Motor neuron (in vitro differentiated cells): ENCODE measurements around the gene MOB1A. TPM values are rescaled to one million over a fixed set of nuclear protein-coding genes. Genes with fewer than 3 reads are reported as not detected.
A peak's percentile ranks its signal among the peaks of the same experiment; 100 is the strongest.
"Not testable (repeated sequence)": the region's sequence is repeated elsewhere in the genome, so short reads cannot be mapped to it uniquely, and the experiment has no call there.

Experiments
- ATAC-seq, 8 experiments: fragments of 200-7000 bp; cut with Tn5 transposase; replicated peaks in 6 of 8; 2 replicates each; pipeline ENCODE4 v1.8.0; 2021; ENCODE audit warnings: mild to moderate bottlenecking in 8 of 8, moderate library complexity in 8 of 8
- H3K27ac ChIP-seq, 2 donors: fragments of 250-450 bp; sonication (Bioruptor Pico); 2 replicates each; pipeline ENCODE4 v1.9.0; 2021; ENCODE audit warnings: antibody characterized with exemption in 2 of 2, mild to moderate bottlenecking in 2 of 2, moderate library complexity in 1 of 2
- H3K4me1 ChIP-seq, 2 donors: fragments of 250-450 bp; sonication (Bioruptor Pico); replicated peaks in 1 of 2; 2 replicates each; pipeline ENCODE4 v1.6.1; 2021; ENCODE audit warnings: antibody characterized with exemption in 2 of 2, mild to moderate bottlenecking in 2 of 2, moderate library complexity in 1 of 2
- H3K4me3 ChIP-seq, 5 donors: fragments of 250-450 bp; sonication (Bioruptor Pico); 2 replicates each; pipeline ENCODE4 v1.9.0; 2021; ENCODE audit warnings: antibody characterized with exemption in 5 of 5, mild to moderate bottlenecking in 5 of 5, moderate library complexity in 4 of 5
- WGBS, 10 experiments: fragments of 450-650 bp; shearing (Covaris generic); methylation state at CpG; one replicate each; pipeline ENCODE4 v1.0.0; 2022; 5-methylcytosine and 5-hydroxymethylcytosine counted together
- in situ Hi-C, 9 experiments: fragments of 400-800 bp; cut with MboI; loops; one replicate each; pipeline ENCODE4 v1.15.0; 2021; ENCODE audit warnings: low sequenced_read_pairs in 9 of 9, low pct_unique_long_range_greater_than_20kb in 2 of 9; ENCODE audit not compliant: unreplicated experiment in 9 of 9
- total RNA-seq, 8 experiments: library from RNA; unstranded; fragments of 300-600 nt; gene quantifications; 2 replicates each; pipeline versions ENCODE4 v1.2.3 to v1.2.4, GENCODE V29; 2022

The MOB1A gene
- total RNA-seq, 8 experiments from 2014 or later = 26.8 to 81.6 (median 50.8) TPM

DNA sequence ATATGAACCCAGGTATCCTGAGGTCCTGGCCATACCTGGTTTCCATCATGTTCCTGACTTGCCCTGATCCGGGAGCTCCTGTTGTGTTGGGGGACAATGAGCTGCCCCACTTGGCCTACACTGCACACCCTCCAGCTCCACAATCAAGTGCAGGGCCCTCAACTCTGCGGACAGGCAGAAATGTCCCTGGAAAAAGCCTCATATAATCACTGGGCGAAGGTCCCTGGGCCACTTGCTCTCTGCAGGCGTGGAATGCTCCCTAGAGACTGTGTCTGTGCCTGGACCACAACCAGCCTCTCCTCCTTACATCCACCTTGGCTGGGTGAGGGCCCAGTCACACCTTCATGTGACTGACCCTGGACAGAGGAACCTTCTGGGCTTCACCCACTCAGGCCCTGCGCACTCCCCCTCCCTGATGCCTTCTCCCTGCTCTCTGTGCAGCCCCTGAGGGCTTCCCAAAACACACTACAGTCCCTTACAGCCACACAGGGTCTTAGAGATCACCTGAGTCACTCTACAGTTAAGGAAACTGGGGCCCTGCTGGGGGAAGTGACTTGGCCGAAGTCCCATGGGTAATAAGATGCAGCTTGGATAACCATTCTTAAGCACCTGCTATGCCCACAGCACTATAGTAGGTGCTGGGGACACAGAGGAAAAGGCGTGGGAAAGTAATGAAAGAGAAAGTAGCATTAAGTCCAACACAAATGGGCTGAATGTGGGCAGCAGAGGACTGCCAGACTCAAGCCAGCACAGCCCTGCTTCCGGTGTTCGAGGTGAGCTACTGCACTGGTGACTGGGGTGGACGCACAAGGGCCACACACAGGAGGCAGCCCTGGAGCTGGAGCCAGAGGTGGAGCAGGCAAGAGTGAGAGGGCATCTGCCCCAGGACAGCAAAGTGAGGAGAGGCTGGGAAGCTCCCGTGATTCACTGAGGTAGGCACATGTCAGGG is 40.8 kb downstream of the MOB1A start:
- ATAC-seq = no peak
- Histone ChIP-seq H3K4me3 (no peak overlapping the region), H3K4me1 (no peaks in the 10 kb centered on the region), H3K27ac (no peak overlapping the region)
- 78 to 100% (median 92%) methylated on average over 1 to 6 of the region's 11 CpGs; no CpG with 5 or more reads in 2 of the 10 experiments for WGBS, 10 experiments
- in situ Hi-C loops = loop anchor here in 1 of 9 experiments (25.0 kb wide), 1 partner anchor 301 kb away; the partner anchor contains the start of gene STAMBP

DNA sequence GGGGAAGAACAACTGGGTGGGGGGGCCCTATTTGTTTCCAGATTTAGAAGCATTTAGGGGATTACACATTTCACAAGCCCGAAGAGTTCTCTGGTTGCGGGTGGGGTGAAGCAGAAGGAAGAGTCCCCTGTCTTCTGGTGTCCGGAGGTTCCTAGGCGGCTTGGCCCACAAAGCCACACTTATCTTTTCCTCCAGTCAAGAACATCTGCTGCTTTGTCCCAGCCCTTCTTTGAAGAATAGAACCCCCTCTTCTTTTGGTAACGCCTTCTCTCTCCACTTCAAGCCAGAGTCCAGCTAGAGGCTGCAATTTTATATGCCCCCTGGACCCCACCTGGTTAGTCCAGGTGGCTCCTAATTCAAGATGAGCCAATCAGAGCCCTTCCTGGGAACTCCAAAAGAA is 46.8 kb downstream of the MOB1A start:
- WGBS, 10 experiments = 80 to 100% (median 100%) methylated on average over 1 to 3 of the region's 5 CpGs; no CpG with 5 or more reads in 3 of the 10 experiments
- ATAC-seq = no peak
- no peak overlapping the region for H3K4me3 ChIP-seq
- H3K27ac ChIP-seq = no peak overlapping the region
- in situ Hi-C loops = loop anchor here in 1 of 9 experiments (25.0 kb wide), 1 partner anchor 295 kb away; the partner anchor contains the start of gene STAMBP
- no peaks in the 10 kb centered on the region for H3K4me1 ChIP-seq

DNA sequence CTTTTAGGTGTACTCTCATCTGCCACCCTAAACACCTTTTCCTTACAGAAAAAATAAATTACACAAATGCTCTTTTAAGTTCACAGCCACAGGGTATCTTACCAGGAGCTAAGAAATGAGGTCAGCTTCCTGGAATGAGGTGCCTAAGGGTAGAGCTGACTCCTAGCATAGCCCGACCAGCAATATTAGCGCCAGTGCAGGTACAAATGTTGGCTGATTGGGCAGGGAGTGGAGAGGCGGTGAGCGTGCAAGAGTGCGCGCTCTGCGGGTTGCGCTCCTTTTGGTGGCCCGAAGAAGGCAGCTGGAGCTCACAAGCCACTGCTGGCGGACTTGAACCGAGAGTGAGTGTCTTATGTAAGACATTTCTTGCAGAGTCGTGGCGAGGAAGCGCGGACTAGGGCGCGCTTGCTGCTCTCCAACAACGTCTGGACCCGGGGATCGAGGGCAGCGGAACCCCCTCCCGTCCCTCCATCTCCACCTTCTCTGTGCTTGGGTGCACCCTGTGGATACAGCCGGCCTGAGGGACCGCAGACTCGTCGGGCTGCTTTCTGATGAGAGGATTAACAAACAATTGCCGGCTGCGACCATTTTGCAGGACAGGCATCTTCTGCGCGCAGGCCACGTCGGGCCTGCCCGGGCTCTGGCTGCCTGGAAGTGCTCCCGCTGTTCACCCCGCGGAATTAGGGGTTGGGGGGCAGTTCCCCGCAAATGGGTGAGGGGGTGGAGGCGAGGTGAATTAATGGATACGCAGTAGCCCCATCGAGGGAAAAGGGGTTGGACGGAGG is 48.3 kb downstream of the MOB1A start:
- Histone ChIP-seq H3K27ac (no peak overlapping the region), H3K4me1 (no peaks in the 10 kb centered on the region), H3K4me3 (no peak overlapping the region)
- WGBS, 10 experiments = 50 to 100% (median 82%) methylated on average over 1 to 15 of the region's 41 CpGs; no CpG with 5 or more reads in 2 of the 10 experiments
- ATAC-seq = peak in 1 of 8 experiments; percentile 52
- in situ Hi-C loops = loop anchor here in 1 of 9 experiments (25.0 kb wide), 1 partner anchor 293 kb away; the partner anchor contains the start of gene STAMBP

DNA sequence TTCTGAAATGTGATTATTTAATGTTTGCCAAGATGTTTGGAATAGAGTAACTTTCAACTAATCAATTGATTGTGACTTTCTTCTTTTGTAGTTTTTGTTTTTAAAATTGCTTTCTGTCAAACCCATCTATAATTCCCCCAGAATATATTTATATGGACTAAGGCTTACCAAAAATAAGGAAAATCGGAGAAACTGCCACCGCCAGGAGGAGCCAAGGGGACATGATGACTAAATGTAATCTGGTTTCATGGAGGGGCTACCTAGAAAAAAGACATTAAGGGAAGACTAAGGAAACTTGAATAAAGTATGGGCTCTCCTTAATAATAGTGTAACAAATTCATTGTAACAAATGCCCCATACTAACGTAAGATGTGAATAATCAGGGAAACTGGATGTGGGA is 50.5 kb downstream of the MOB1A start:
- ATAC-seq = no peak
- in situ Hi-C loops = loop anchor here in 1 of 9 experiments (25.0 kb wide), 1 partner anchor 291 kb away; the partner anchor contains the start of gene STAMBP
- 46 to 96% (median 80%) methylated on average over 1 to 3 of the region's 3 CpGs; no CpG with 5 or more reads in 1 of the 10 experiments for WGBS, 10 experiments

DNA sequence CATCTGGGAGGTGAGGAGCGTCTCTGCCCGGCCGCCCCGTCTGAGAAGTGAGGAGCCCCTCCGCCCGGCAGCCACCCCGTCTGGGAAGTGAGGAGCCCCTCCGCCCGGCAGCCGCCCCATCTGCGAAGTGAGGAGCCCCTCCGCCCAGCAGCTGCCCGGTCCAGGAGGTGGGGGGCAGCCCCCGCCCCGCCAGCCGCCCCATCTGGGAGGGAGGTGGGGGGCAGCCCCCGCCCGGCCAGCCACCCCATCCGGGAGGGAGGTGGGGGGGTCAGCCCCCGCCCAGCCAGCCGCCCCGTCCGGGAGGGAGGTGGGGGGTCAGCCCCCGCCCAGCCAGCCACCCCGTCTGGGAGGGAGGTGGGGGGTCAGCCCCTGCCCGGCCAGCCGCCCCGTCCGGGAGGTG is 54.7 kb downstream of the MOB1A start:
- H3K4me3 ChIP-seq, H3K27ac ChIP-seq, H3K4me1 ChIP-seq, in situ Hi-C loops, ATAC-seq: not testable (repeated sequence)
- WGBS, 10 experiments = no CpG with 5 or more reads among the region's 29 CpGs

More for the DNA sequence above, 50.5 kb downstream of the MOB1A start:
- H3K4me1 ChIP-seq = no peaks in the 10 kb centered on the region
- no peak overlapping the region for H3K27ac ChIP-seq
- H3K4me3 ChIP-seq = no peak overlapping the region

DNA sequence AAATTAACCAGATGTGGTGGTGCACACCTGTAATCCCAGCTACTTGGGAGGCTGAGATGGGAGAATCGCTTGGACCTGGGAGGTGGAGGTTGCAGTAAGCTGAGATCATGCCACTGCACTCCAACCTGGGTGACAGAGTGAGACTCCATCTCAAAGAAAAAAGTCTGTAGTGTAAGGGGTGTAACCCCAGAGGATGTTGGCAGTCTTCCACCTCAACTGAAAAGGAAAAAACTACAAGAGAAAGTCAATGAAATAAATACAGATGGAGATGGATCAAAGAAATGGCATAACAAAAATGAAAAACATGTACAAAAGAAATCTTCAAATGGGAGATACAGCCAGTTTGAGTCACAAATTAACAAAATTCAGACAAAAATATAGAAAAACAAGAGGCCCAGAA is 56.8 kb downstream of the MOB1A start:
- H3K27ac ChIP-seq, H3K4me1 ChIP-seq, ATAC-seq, H3K4me3 ChIP-seq, in situ Hi-C loops: not testable (repeated sequence)
- 50 to 100% (median 100%) methylated on average over 1 of the region's 1 CpG; no CpG with 5 or more reads in 7 of the 10 experiments for WGBS, 10 experiments

DNA sequence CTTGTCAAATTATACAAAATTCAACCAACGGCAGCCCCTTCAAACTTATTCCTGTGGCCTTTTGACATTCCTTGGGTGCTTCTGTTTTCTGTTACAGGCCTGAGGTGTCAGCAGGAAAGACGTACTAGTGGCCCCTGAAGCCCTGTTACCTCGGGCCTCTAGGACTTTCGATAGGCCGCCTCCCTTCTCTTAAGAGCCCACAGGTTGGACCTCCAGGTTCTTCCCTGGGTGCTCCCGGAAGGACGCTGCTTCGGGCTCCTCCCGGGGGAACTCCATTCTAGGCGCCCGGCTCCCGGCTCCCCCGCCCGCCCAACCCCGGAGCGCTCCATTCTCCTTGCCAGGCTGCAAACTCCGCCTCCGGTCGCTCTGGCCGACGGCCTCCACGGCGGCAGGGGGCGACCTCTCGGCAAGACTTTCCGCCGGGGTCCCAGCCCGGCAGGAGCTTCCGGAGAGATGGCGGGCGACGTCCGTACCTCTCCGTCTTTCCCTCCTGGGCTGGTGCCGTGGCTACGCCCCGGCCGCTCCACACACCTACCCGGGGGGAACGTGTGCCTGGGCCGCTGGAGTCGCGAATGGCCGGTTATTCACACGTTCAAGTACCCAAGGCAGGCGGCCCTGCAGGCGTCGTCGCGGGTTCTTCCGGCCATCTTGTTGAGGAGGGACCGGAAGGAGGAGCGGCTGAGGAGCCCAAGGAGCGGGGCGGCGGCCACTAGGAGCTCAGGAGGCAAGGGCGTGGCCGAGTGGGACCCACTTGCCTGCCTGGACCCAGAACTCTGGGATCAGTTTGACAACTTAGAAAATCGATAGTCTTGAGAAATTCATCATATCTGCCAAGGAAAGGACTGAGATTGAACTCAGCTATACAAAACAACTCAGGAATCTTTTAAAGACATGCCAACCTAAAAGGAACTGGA is 58.5 kb downstream of the MOB1A start:
- in situ Hi-C loops = no loop called here
- 0 to 97% (median 28%) methylated on average over 1 to 16 of the region's 59 CpGs; no CpG with 5 or more reads in 2 of the 10 experiments for WGBS, 10 experiments
- Histone ChIP-seq H3K4me1 (no peaks in the 10 kb centered on the region), H3K27ac (no peak overlapping the region), H3K4me3 (peak overlapping the region in 3 of 5 donors; percentile 30 to 55 (median 40))
- ATAC-seq = peak in 5 of 8 experiments; percentile 97 to 99 (median 98)

DNA sequence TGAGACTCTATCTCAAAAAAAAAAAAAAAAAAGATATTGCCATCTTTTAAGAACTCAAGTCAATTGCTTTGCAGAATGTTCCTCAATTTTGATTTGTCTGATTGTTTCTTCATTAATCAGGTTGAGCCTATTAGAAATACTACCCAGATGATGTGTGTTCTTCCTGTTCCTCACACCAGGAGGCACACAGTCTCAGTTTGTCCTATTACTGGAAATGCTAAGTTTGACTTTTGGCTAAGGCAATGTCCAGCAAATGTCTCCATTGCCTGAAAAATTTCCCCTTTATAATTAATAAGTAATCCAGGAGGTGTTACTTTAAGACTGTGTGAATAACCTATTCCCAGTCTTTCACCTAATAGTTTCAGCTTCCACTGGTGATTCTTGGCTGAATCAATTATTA is 59.3 kb downstream of the MOB1A start:
- Histone ChIP-seq H3K4me3 (no peak overlapping the region), H3K4me1 (no peaks in the 10 kb centered on the region), H3K27ac (no peak overlapping the region)
- ATAC-seq = no peak
- in situ Hi-C loops = no loop called here

DNA sequence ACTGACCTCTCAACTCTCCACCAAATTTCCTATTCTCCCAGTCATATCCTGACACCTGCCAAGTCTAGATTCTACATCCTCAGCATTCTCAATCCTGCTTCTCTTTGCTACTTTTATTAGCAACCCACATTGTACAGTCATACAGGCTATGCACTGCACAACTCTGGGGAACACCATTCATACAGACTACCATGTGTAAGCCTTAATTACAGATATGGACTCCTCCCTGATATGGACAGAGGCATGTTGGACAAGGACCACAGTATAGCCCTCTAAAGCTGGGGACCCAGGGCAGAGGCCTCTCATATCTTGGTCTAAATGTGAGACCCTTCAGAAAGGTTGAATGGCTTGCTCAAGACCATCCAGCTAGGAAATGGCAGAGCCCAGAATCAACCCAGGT is 67.3 kb downstream of the MOB1A start:
- no peak for ATAC-seq
- no peaks in the 10 kb centered on the region for H3K4me1 ChIP-seq

DNA sequence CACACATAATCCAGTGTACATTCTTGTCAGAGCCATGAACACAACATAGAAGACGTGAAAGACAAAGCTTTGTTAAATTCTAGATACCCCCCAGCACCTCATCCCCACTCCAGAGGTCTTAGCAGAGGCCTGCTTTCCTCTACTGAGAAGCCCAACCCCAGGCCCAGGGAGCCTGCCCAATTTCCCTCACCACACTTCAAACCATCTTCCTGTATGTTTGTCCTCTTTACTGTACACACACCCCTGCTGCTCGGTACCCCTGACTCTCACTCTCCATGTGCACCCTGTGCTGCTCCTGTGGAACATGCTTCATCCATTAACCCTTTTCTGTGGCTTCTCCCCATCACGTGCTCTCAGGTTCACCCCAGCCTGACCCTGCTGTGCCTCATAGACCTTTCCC is 68.1 kb downstream of the MOB1A start:
- WGBS, 10 experiments = 0 to 92% (median 68%) methylated on average over 1 to 3 of the region's 3 CpGs; no CpG with 5 or more reads in 1 of the 10 experiments
- in situ Hi-C loops = no loop called here
- no peak for ATAC-seq
- Histone ChIP-seq H3K27ac (no peak overlapping the region), H3K4me1 (no peaks in the 10 kb centered on the region), H3K4me3 (no peak overlapping the region)

More for the DNA sequence above, 67.3 kb downstream of the MOB1A start:
- Histone ChIP-seq H3K4me3 (no peak overlapping the region), H3K27ac (no peak overlapping the region)
- in situ Hi-C loops = no loop called here

DNA sequence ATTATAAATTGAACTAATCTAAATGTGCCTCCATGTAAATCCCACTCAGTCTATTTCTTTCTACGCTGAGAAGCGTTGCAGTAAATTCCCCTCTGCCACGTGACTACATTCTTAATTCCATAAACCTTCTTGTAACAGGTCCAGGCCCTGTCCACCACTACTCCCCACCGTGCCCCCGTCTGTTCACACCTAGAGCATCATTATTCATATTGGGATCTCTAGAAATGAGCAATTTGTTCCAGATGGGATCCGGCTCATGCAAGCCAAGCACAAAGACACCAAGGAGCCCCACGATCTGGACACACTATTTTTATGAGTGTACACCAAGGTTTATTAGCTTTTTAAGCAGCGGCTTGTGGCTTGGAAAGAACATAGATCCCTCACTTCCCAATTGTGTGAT is 69.1 kb downstream of the MOB1A start:
- no peak for ATAC-seq
- in situ Hi-C loops = no loop called here
- H3K4me1 ChIP-seq = no peaks in the 10 kb centered on the region
- H3K4me3 ChIP-seq = no peak overlapping the region
- H3K27ac ChIP-seq = no peak overlapping the region
- 67 to 95% (median 86%) methylated on average over 3 to 8 of the region's 8 CpGs; no CpG with 5 or more reads in 2 of the 10 experiments for WGBS, 10 experiments

DNA sequence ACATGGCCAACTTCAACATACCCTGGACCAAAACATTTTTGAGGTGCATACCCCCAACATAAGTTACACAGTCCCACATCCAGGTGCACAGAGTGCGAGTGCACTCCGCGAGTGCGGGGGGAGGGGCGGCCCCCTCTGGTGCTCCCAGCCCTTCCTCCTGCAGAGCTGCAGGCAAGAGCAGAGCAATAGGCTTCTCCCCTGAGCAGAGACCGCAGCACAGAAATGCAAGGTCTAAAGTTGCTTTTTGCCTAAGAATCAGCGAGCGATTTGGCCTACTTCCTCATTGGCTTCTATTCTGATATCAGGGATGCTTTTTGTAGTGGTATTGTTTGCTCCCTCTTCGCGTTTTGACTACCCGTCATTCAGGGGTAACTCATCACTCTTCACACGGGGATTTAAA is 71.6 kb downstream of the MOB1A start:
- ATAC-seq = no peak
- WGBS, 10 experiments = 5 to 68% (median 31%) methylated on average over 2 to 11 of the region's 12 CpGs
- no peak overlapping the region for H3K27ac ChIP-seq
- no peak overlapping the region for H3K4me3 ChIP-seq
- in situ Hi-C loops = no loop called here
- H3K4me1 ChIP-seq = no peaks in the 10 kb centered on the region
